Measurements from ENCODE around the gene ENKD1. TPM values are rescaled to one million over a fixed set of nuclear protein-coding genes. Genes with fewer than 3 reads are reported as not detected.

Gene ENKD1
- total RNA-seq, 2 donors from 2014 or later = 20.6 to 29.1 TPM

DNA sequence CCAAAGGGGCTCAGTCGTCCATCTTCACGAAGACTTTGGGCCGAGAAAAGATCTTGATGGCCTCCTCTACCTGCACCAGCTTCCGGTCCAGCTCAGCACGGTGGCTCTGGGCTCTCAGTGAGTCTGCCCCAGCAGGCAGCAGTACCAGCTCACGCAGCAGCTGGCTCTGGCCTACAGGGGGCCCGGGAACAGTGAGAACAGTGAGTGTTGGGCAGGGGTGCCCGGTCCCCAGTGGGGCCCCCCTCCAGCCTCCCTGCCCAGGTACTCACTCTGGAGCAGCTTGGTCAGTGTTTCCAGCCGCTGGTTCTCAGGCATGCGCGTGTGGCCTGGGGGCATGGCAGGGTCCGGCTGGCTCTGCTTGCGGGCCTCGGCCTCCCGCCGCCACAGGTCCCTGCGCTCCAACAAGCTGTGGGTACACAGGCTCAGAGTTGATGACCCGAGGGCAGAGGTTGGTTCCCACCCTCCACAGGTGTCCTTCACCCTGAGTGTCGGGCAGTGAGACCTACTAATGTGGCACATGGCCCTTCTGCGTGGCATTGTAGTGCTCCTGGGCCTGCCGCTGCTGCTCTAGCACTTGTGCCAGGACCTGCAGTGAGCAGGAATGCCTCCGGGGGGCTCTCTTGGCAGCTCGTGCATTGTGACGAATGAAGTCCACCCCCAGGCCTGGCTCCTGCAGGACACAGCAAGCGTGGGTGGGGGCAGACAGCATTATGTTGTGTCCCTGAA, 3.2 kb downstream of the ENKD1 start:
- TF ChIP-seq, protein P1, sequence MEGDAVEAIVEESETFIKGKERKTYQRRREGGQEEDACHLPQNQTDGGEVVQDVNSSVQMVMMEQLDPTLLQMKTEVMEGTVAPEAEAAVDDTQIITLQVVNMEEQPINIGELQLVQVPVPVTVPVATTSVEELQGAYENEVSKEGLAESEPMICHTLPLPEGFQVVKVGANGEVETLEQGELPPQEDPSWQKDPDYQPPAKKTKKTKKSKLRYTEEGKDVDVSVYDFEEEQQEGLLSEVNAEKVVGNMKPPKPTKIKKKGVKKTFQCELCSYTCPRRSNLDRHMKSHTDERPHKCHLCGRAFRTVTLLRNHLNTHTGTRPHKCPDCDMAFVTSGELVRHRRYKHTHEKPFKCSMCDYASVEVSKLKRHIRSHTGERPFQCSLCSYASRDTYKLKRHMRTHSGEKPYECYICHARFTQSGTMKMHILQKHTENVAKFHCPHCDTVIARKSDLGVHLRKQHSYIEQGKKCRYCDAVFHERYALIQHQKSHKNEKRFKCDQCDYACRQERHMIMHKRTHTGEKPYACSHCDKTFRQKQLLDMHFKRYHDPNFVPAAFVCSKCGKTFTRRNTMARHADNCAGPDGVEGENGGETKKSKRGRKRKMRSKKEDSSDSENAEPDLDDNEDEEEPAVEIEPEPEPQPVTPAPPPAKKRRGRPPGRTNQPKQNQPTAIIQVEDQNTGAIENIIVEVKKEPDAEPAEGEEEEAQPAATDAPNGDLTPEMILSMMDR (IDR thresholded peaks at IDR 0.05) = no peak
- no peak for TF ChIP-seq POLR2AphosphoS5 (IDR thresholded peaks at IDR 0.05)
- TF ChIP-seq POLR2A (IDR thresholded peaks at IDR 0.05) = no peak
- no peak for DNase-seq (ENCODE audit: low spot score)
- Histone ChIP-seq H3K4me1 (replicated peaks) (peaks cover 11% of the 10 kb centered on the region), H3K27ac (no peak overlapping the region), H3K4me3 (no peak overlapping the region), H3K27me3 (replicated peaks; ENCODE audit: insufficient read depth) (no peaks in the 10 kb centered on the region), H3K36me3 (no peaks in the 10 kb centered on the region), H3K9me3 (no peaks in the 10 kb centered on the region)
- intact Hi-C loops (cut with DNase I) = loop anchor here (5.0 to 10.0 kb wide), 2 partner anchors 139 to 179 kb away; partner anchors contain the start of genes RIPOR1 and THAP11
- WGBS = 82% methylated on average over 23 of the region's 25 CpGs

DNA sequence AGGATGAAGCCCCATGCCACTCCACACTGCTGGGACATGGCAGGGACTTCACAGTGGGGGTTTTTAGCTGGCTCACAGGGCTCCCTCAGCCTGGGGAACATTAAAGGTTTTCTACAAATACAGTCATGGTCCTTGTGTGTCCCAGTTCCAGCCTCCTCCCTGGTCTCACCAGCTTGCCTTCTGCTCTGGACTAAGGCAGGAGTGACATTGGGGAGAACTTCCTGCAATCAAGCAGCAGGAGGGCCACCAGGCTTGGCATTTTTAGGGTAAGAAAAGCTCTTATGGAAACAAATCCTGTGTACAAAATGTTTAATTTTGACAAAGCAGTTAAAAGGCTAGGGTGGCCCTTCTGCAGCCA, 3.9 kb downstream of the ENKD1 start:
- Histone ChIP-seq H3K4me1 (replicated peaks) (peaks cover 9% of the 10 kb centered on the region), H3K36me3 (no peaks in the 10 kb centered on the region), H3K27ac (no peak overlapping the region), H3K27me3 (replicated peaks; ENCODE audit: insufficient read depth) (no peaks in the 10 kb centered on the region), H3K4me3 (no peak overlapping the region), H3K9me3 (no peaks in the 10 kb centered on the region)
- TF ChIP-seq POLR2AphosphoS5 (IDR thresholded peaks at IDR 0.05) (no peak), POLR2A (IDR thresholded peaks at IDR 0.05) (no peak)
- TF ChIP-seq, protein P1 (IDR thresholded peaks at IDR 0.05) = no peak
- intact Hi-C loops (cut with DNase I) = loop anchor here (5.0 to 10.0 kb wide), 2 partner anchors 138 to 180 kb away; partner anchors contain the start of genes RIPOR1 and THAP11
- DNase-seq (ENCODE audit: low spot score) = no peak

DNA sequence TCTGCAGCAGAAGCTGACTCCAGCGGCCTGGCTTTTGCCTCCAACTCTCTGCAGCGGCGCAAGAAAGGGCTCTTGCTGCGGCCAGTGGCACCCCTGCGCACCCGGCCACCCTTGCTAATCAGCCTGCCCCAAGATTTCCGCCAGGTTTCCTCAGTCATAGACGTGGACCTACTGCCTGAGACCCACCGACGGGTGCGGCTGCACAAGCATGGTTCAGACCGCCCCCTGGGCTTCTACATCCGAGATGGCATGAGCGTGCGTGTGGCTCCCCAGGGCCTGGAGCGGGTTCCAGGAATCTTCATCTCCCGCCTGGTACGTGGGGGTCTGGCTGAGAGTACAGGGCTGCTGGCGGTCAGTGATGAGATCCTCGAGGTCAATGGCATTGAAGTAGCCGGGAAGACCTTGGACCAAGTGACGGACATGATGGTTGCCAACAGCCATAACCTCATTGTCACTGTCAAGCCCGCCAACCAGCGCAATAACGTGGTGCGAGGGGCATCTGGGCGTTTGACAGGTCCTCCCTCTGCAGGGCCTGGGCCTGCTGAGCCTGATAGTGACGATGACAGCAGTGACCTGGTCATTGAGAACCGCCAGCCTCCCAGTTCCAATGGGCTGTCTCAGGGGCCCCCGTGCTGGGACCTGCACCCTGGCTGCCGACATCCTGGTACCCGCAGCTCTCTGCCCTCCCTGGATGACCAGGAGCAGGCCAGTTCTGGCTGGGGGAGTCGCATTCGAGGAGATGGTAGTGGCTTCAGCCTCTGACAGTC, 4.5 kb downstream of the ENKD1 start:
- WGBS = 93% methylated on average over 34 of the region's 34 CpGs
- no peaks in the 10 kb centered on the region for H3K27me3 ChIP-seq (replicated peaks; ENCODE audit: insufficient read depth)
- H3K4me1 ChIP-seq (replicated peaks) = peaks cover 4% of the 10 kb centered on the region
- H3K9me3 ChIP-seq = no peaks in the 10 kb centered on the region
- no peak overlapping the region for H3K27ac ChIP-seq
- H3K4me3 ChIP-seq = no peak overlapping the region
- no peaks in the 10 kb centered on the region for H3K36me3 ChIP-seq
- intact Hi-C loops (cut with DNase I) = loop anchor here (5.0 to 10.0 kb wide), 2 partner anchors 137 to 180 kb away; partner anchors contain the start of genes RIPOR1 and THAP11
- TF ChIP-seq POLR2A (IDR thresholded peaks at IDR 0.05) (no peak), POLR2AphosphoS5 (IDR thresholded peaks at IDR 0.05) (no peak)
- TF ChIP-seq, protein P1 (IDR thresholded peaks at IDR 0.05) = no peak
- no peak for DNase-seq (ENCODE audit: low spot score)

DNA sequence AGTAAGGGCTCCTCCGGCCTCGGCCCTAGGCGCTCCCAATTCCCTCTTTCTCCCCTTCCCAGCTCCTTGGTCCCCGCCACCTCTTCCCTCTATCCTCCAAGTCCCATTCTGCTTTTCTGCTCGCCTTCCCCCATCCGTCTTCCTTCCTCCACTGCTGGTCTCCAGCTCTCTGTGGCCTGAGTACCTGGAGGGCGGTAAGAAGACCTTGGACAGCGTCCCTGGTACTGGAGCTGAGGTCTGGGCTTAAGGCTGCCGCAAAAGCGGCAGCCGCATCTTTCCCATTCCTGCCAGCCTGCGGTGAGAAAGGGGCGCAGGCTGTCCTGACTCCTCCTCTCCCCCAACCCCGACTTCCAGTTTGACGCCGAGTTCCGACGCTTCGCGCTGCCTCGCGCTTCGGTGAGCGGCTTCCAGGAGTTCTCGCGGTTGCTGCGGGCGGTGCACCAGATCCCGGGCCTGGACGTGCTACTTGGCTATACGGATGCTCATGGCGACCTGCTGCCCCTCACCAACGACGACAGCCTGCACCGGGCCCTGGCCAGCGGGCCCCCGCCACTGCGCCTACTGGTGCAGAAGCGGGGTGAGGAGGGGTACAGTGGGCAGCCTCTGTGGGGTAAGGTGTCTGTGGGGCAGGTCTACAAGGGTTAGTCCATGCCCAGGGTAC, 5.3 kb downstream of the ENKD1 start:
- H3K36me3 ChIP-seq = no peaks in the 10 kb centered on the region
- intact Hi-C loops (cut with DNase I) = loop anchor here (5.0 to 10.0 kb wide), 2 partner anchors 136 to 181 kb away; partner anchors contain the start of genes RIPOR1 and THAP11
- H3K4me3 ChIP-seq = peak overlapping the region; percentile 70 to 81
- H3K27ac ChIP-seq = peak overlapping the region; percentile 80 to 96
- WGBS = 12% methylated on average over 38 of the region's 39 CpGs
- H3K4me1 ChIP-seq (replicated peaks) = peaks cover 4% of the 10 kb centered on the region
- no peaks in the 10 kb centered on the region for H3K27me3 ChIP-seq (replicated peaks; ENCODE audit: insufficient read depth)
- TF ChIP-seq POLR2AphosphoS5 (IDR thresholded peaks at IDR 0.05) = no peak
- TF ChIP-seq, protein P1 (IDR thresholded peaks at IDR 0.05) = no peak
- TF ChIP-seq POLR2A (IDR thresholded peaks at IDR 0.05) = no peak
- no peaks in the 10 kb centered on the region for H3K9me3 ChIP-seq
- no peak for DNase-seq (ENCODE audit: low spot score)

Measured in prostate gland (tissue), 2 donors.